ENCODE measurements around the gene AKR7A2.

The AKR7A2 gene

GRCh38 chr1:19342894-19343616 lies 31.1 kb upstream of the AKR7A2 start:
- no peak for FAIRE-seq

DNA sequence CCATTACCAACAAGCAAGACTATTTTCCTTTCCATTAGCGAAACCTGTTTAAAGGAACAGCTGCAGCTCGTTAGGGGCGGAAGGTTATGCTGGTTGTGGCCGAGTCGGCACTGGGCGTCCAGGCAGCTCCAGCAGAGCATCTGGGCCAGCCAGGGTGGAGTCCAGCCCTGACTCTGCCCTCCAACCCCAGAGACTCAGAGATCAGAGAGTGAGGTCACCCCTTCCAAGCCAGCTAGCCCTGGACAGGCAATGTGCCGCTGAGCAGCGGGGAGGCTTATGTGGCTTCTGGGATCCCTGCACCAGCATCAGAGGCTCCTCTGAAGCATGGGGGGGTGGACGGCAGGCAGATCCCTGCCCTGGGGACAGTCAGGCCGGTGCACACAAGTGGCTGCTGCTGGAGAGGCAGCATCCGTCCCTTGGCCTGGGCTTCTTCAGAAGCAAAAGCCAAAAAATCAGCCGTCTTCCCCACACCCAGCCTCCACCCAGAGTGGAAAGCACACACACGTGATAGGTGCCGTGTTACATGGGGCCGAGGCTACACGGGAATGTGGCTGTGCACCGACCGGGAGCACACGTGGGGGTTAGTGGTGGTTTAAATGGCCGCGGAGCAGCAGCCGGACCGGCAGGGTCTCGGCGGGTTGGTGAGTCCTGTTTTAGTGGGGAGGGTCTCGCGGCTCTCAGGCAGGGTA lies 30.3 kb upstream of the AKR7A2 start:
- FAIRE-seq = no peak

GRCh38 chr1:19341201-19342061 lies 29.5 kb upstream of the AKR7A2 start:
- no peak for FAIRE-seq

- FAIRE-seq = no peak
Measured at GRCh38 chr1:19340387-19340937, 28.5 kb upstream of the AKR7A2 start.

GRCh38 chr1:19339214-19339861 lies 27.4 kb upstream of the AKR7A2 start:
- FAIRE-seq = no peak

DNA sequence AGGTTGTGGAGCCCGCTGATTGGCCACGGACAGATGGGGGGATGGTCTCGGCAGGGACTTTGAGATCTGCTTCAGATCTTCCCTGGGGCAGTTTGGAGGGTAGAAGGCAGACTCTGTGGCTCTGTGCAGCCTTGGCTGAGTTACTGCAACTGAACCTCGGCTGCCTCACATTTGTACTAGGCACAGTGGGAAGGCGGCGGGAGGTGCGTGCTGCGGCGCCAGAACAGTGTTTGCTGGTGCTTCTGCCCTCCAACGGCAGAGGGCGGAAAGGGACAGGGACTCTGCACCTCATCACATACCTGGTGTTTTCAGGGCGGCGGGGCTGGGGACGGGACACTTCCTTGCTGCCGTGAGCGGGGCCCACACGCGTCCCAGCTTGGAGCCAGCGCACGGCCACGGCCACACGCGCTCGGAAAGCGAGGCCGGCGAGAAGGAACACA lies 26.4 kb upstream of the AKR7A2 start:
- no peak for FAIRE-seq

DNA sequence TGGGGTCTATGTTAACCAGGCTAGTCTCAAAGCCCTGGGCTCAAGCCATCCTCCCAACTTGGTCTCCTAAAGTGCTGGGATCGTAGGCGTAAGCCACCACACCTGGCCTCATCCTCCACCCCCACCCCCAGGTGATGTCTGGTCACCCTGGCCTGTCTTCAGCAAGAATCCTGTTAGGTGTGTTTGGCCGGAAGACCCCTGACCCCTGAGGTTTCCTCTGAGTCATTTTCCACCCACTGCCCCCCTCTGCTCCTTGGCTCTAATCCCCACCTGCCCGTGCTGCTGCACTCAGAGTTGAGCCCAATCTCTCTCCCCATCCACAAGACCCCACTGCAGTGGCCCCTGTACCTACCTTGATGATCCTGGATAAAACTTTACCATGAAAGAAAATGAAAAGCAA lies 25.3 kb upstream of the AKR7A2 start:
- FAIRE-seq = no peak

DNA sequence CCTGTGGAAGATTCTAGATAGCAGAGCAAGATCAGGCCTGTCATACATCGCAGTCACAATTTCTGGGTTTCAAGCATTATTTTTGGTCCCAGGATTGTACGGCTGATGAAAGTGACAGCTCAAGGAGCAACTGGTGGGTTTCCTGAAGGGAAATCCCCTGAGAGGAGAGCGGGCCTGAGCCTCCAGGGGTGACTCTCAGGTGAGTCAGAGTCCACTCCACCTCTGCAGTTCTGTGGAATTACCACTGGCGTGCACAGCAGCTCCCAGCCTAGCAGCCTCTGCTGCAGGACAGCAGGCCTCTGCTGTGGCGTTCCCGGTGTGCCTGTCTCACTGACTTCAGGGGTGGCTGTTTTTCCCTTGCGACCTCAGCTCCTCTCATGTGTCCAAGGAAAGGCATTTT lies 24.6 kb upstream of the AKR7A2 start:
- FAIRE-seq = no peak

- FAIRE-seq = no peak
Measured at GRCh38 chr1:19333587-19334354, 21.8 kb upstream of the AKR7A2 start.

- no peak for FAIRE-seq
Measured at GRCh38 chr1:19332832-19333231, 20.9 kb upstream of the AKR7A2 start.

DNA sequence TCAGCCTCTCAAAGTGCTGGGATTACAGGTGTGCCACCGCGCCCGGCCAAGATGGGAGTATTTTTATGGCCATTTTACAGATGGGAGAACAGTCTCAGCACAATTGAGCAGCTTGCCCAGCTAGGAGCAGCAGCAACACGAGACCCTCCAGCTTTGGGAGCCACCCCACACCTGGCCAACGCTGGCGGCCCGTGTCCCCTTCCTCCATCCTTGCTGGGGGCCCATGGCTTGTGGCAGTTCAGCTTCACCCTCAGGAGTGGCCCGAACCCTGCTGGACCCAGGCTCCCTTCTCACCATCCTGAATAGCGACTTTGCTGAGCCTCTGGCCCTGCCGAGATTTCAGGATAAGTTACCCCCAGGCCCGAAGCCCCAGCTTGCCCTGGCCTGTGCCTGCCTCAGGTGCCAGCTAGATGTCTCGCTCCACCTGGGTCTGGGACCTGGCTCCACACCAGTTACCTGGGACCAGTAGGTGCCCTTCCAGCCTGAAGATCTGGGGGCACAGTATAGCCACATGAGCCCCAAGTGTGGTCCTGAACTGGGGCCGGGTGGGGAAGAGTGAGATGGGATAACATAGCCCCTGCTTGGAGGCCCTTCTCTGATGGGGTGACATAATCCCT lies 19.4 kb upstream of the AKR7A2 start:
- FAIRE-seq = no peak

DNA sequence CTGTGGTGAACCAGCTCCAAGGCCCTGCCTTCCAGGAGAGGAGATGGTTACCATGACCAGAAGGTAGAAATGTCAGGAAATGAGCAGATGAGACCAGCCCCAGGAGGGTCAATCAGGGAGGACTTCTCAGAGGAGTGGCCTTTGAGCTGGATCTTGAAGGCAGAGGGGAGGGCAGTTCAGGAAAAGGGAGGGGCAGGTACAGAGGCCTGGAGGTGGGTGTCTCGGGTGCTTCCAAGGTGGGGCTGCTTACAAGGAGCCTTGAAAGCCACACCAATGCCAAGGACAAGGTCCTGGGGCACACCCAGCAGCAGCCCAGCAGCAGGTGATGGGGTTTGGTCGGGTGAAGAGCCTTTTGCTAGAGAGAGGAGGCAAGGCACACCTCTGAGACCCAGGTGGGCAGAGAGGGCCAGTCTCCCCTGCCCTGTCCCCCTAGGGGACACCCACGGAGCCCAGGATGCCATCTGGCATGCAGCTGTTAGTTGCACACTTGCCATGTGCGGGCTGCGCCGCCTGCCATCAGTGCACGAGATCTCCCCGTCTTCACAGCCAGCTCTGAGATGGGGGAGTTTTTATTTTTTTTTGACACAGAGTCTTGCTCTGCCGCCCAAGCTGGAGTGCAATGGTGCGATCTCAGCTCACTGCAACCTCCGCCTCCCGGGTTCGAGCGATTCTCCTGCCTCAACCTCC lies 18.6 kb upstream of the AKR7A2 start:
- no peak for FAIRE-seq

DNA sequence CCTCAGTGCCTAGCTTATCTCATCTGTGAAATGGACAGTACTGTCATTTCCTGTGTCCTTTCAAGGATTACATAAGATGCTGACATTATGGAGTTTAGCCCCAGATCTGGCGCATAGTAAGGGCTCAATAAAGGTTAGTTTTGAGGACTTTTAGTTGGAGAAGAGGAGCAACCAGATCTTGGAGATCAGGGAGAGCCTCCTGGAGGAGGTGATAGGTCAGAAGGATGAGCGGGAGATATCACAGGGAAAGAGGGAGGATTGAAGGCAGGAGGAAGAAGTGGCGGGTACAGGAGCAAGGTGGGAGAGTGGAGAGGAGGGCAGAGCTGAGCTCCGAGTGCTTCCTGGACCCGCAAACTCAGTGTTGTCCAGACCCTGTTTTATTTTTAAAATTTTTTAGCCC lies 17.7 kb upstream of the AKR7A2 start:
- FAIRE-seq = no peak

DNA sequence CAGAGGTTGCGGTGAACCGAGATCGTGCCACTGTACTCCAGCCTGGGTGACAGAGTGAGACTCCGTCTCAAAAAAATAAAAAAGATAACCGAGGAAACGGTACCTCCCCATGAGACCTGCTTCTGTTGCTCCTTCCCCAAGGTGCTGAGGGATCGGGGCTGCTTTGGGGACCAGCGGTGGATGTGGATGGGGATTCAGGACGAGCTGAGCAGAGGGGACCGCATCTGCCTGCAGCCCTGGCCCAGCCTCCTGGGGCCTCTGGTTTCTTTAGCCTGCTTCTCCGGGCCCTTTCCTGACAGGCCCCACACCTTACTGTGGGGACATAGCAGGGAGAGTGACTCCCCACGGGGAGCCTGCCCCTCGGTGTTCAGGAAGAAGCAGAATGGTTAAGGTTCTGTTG lies 17.2 kb upstream of the AKR7A2 start:
- FAIRE-seq = no peak

DNA sequence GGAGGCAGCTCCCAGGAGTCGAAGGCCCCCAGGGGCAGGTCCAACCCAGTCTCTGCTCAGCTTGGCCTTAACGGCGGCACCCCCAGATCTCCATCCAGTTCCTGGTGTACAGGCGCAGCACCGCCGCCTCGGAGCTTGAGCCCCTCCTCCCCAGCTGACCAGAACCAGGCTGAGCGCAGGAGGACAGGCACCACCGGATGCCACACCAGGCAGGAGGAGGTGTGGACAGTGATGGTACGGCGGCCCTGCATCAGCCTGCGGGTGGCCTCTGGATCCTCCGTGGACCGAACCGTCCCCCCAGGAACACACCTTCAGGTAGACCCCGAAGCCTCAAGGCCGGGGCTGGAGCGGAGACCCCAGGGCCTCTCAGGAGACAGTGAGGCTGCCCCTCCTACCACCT lies 16.5 kb upstream of the AKR7A2 start:
- FAIRE-seq = no peak

DNA sequence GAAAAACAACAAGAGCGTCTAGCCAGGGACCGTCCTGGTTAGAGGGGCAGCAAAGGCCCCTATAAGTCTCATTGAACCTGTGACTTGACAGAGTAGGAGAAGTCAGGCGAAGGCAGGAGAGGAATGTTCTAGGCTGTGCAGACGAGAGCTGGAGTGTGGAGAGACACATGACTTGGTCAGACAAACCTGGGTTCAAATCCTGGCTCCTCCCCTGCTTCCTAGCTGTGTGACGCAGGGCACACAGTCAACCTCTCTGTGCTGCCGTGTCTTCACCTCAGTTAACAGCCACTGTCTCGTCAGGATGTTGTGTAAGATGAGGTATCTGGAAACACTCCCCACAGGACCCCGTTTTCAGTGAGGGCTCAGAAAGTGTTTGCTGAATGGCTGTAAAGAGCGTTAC lies 15.8 kb upstream of the AKR7A2 start:
- FAIRE-seq = no peak

DNA sequence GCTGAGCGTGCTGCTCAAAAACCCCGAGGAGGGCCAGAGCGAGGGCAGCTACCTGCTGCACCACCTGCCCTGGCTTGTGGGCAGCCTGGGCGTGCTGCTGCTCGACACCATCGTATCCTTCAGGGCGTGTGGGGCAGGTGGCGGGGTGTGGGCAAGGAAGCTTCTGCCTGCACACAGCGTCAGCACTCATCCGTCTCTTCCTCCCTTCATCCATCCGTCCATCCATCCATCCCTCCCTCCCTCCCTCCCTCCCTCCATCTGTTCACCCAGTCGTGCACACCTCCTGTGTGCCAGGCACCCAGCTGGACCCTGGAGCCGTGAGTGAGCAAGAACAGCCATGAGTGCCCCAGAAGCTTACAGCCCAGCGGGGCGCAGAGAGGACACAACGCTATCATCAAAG lies 15.4 kb upstream of the AKR7A2 start:
- no peak for FAIRE-seq

- no peak for FAIRE-seq
Measured at GRCh38 chr1:19326748-19327065, 14.8 kb upstream of the AKR7A2 start.

- FAIRE-seq = no peak
Measured at GRCh38 chr1:19325958-19326747, 14.2 kb upstream of the AKR7A2 start.

GRCh38 chr1:19325368-19325957 lies 13.5 kb upstream of the AKR7A2 start:
- no peak for FAIRE-seq

All from islet of Langerhans (tissue), 1 donor.